Upper lobe of left lung (tissue), 6 donors: ENCODE results near the gene NFIL3. TPM values are rescaled to one million over a fixed set of nuclear protein-coding genes. Genes with fewer than 3 reads are reported as not detected.

Experiments used
- ATAC-seq, 2 donors: fragments of 200-7000 bp; cut with Tn5 transposase; one replicate each; pipeline ENCODE4 v1.9.1; 2022; ENCODE audit warnings: mild to moderate bottlenecking in 2 of 2, moderate library complexity in 2 of 2; ENCODE audit not compliant: low FRiP score in 2 of 2
- DNase-seq, 2 donors: peaks; one replicate each; pipeline ENCODE4 v3.0.0-alpha.2; 2019 to 2020
- H3K27ac ChIP-seq, 4 donors: fragments of 200-600 bp; sonication (generic); one replicate each; pipeline ENCODE4 v1.5.1; 2016 to 2019
- H3K27me3 ChIP-seq, 4 donors: fragments of 200-600 bp; sonication (generic); one replicate each; pipeline ENCODE4 v1.5.1; 2017 to 2019
- H3K36me3 ChIP-seq, 4 donors: fragments of 200-600 bp; sonication (generic); one replicate each; pipeline ENCODE4 v1.5.1; 2016 to 2019
- H3K4me1 ChIP-seq, 4 donors: fragments of 200-600 bp; sonication (generic); one replicate each; pipeline ENCODE4 v1.5.1; 2018 to 2019
- H3K4me3 ChIP-seq, 4 donors: fragments of 200-600 bp; sonication (generic); one replicate each; pipeline ENCODE4 v1.5.1; 2017 to 2019; ENCODE audit warnings: mild to moderate bottlenecking in 2 of 4, moderate library complexity in 1 of 4
- H3K9me3 ChIP-seq, 4 donors: fragments of 200-600 bp; sonication (generic); one replicate each; pipeline ENCODE4 v1.5.1; 2018 to 2019
- EP300 ChIP-seq, 4 donors: sonication (generic); formaldehyde crosslinking; IDR thresholded peaks; one replicate each; pipeline ENCODE4 v1.5.1; 2017; ENCODE audit warnings: antibody characterized with exemption in 4 of 4, control low read depth in 2 of 4
- POLR2A ChIP-seq, 4 donors: fragments of 450-650 bp; IDR thresholded peaks; one replicate each; pipeline ENCODE4 v1.5.1; 2016 to 2017; ENCODE audit warnings: antibody characterized with exemption in 4 of 4, mild to moderate bottlenecking in 2 of 4
- POLR2AphosphoS5 ChIP-seq, 2 donors: sonication (generic); formaldehyde crosslinking; IDR thresholded peaks; one replicate each; pipeline ENCODE4 v1.5.1; 2017; ENCODE audit warnings: antibody characterized with exemption in 2 of 2
- WGBS, 2 donors: methylation state at CpG; one replicate each; pipeline ENCODE4 v1.1.5; 2017 to 2018; 5-methylcytosine and 5-hydroxymethylcytosine counted together
- total RNA-seq, 6 donors: library from RNA; depleted of rRNA in 4 of 6; stranded (reverse); fragments of >200 nt in 4 of 6; gene quantifications; one replicate each; pipeline versions ENCODE4 v1.1.0 to v1.2.1, GENCODE V29; 2016 to 2021
- TF ChIP-seq, protein P1 (sequence below), 6 experiments: fragments of 450-650 bp in 4 of 6; fragments of 200-600 bp in 2 of 6; sonication (generic) in 2 of 6; IDR thresholded peaks; one replicate each; pipeline ENCODE4 v1.5.1; 2016 to 2019; ENCODE audit warnings: antibody characterized with exemption in 6 of 6
- donor health status: DM: no; HTN: no; CAD: no; lungs with moderate emphysema.
- donor health status: DM: no; HTN: yes; CAD: no; lungs with severe emphysema.

NFIL3 gene
- total RNA-seq, 6 donors from 2014 or later, result 14.7 to 41.3 (median 24.4) TPM

DNA sequence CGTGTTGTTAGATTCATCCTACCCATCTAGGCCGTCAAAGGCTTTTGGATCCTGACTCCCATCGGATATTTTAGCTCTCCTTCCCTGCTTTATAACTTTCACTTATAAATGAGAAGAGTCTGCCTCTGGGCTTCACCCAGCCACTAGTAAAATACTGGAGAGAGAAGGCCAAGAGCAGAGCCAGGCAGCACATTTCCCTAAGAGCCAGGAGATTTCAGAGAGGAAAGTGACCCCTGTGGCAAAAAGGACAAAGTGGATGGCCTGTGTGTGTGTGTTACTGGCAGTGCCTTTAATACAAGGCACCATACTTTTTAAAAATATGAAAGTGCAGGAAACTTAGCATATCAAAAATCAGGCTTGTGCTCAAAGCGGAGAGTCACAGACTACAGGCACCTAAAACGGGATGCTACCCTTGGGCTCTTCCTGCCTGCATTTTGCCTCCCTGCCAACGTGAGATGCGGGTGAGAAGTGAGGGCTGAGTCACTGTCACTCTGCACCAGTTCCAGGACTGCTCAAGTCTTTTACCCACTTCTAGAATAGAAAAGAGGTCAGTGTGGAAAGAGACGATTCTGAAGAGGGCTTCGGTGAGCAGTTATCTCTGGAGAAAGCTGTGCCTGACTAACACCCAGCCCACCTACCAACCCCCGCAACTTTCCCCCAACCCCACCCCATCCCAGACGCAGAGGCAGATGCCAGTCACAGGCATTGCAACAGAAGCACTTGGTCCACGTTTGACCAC, 15.9 kb downstream of the NFIL3 start:
- WGBS, 2 donors, result 79 to 83% methylated on average over 12 of the region's 12 CpGs
- Histone ChIP-seq H3K27me3 (no peaks in the 10 kb centered on the region), H3K4me3 (no peak overlapping the region), H3K9me3 (no peaks in the 10 kb centered on the region), H3K36me3 (peaks cover 7 to 36% (median 21%) of the 10 kb centered on the region in 4 donors), H3K4me1 (peaks cover 14 to 31% (median 21%) of the 10 kb centered on the region in 4 donors), H3K27ac (peak overlapping the region in 1 of 4 donors; percentile 49)
- no peak for ATAC-seq
- TF ChIP-seq POLR2A (IDR thresholded peaks at IDR 0.05) (no peak), POLR2AphosphoS5 (IDR thresholded peaks at IDR 0.05) (no peak), EP300 (IDR thresholded peaks at IDR 0.05) (no peak)
- TF ChIP-seq, protein P1, sequence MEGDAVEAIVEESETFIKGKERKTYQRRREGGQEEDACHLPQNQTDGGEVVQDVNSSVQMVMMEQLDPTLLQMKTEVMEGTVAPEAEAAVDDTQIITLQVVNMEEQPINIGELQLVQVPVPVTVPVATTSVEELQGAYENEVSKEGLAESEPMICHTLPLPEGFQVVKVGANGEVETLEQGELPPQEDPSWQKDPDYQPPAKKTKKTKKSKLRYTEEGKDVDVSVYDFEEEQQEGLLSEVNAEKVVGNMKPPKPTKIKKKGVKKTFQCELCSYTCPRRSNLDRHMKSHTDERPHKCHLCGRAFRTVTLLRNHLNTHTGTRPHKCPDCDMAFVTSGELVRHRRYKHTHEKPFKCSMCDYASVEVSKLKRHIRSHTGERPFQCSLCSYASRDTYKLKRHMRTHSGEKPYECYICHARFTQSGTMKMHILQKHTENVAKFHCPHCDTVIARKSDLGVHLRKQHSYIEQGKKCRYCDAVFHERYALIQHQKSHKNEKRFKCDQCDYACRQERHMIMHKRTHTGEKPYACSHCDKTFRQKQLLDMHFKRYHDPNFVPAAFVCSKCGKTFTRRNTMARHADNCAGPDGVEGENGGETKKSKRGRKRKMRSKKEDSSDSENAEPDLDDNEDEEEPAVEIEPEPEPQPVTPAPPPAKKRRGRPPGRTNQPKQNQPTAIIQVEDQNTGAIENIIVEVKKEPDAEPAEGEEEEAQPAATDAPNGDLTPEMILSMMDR (IDR thresholded peaks at IDR 0.05), result no peak
- DNase-seq, result no peak

DNA sequence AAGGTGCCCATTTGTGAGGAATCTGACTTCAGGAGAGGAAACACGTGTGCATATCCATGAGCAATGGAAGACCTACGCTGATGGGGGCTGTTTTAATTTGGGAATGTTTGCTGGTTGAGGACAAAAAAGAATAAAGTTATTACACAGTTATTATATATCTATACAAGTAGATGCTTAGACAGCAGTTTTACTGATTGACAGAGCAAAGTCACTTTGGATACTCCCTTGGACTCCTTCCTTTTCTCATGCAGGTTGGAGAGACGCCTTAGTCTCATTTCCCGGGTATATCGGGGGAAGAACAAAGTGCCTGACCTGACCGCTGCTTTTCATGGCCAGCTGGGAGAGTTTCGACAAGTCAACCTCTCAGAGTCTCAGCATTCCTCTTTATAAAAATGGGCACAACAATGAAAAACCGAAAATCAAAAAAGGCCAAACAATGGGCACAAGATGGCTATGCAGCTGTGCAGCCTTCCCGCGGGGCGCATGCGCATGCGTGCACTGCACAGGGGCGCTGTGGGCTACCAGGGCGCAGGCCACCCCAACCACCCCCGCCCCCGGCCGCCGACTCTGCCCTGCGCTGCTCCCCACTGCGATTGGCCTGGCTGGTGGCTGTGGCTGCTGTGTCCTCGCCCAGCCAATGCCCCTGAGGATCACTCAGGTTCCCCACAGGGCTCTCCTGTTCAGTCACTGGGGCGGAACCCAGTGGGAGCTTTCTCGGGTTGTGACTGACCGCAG, 18.1 kb downstream of the NFIL3 start:
- Histone ChIP-seq H3K36me3 (peaks cover 7 to 34% (median 20%) of the 10 kb centered on the region in 4 donors), H3K4me3 (no peak overlapping the region), H3K27me3 (no peaks in the 10 kb centered on the region), H3K9me3 (no peaks in the 10 kb centered on the region), H3K27ac (no peak overlapping the region), H3K4me1 (peaks cover under 1 to 22% (median 8%) of the 10 kb centered on the region in 4 donors)
- 95 to 98% methylated on average over 15 to 25 of the region's 25 CpGs for WGBS, 2 donors
- ATAC-seq, result no peak
- TF ChIP-seq POLR2AphosphoS5 (IDR thresholded peaks at IDR 0.05) (no peak), EP300 (IDR thresholded peaks at IDR 0.05) (no peak), POLR2A (IDR thresholded peaks at IDR 0.05) (no peak)
- TF ChIP-seq, protein P1 (IDR thresholded peaks at IDR 0.05), result no peak
- DNase-seq, result peak in 1 of 2 donors; percentile 80

DNA sequence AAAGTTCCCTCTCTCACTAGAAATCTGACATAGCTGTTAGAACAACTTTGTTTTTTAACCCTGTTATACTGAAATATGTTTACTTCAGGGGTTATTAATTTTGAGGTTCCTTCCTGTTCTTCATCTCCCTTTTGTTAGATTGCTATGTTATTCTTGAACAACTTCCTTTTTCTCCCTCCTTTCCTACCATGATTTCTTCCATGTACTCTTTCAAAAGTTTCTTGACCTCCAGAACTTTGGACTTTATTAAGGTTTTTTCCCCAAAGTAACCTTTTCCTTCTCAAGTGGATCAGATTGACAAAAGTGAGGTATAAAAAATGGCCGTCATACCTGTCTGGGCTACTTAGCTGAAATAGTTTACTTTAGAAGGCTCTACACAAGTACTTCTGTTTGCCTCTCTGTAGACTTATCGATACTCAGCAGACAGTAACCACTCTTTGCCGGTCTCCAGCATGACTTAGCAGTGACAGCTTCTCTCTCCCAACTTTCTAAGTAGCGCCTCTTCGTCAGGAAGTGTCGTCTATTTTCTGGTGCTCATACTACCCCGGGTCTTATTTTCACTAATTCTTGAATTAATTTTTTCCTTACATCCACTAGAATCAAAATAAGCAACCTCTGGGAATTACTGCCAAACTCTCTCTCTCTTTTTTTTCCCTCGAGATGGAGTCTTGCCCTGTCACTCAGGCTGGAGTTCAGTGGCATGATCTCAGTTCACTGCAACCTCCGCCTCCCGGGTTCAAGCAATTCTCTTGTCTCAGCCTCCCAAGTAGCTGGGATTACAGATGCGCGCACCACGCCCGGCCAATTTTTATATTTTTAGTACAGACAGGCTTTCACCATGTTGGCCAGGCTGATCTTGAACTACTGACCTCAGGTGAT, 19.7 kb downstream of the NFIL3 start:
- Histone ChIP-seq H3K4me1 (peaks cover 0 to 14% (median 7%) of the 10 kb centered on the region in 4 donors), H3K4me3 (no peak overlapping the region), H3K27me3 (no peaks in the 10 kb centered on the region), H3K9me3 (no peaks in the 10 kb centered on the region), H3K36me3 (peaks cover 0 to 18% (median 5%) of the 10 kb centered on the region in 4 donors), H3K27ac (no peak overlapping the region)
- TF ChIP-seq POLR2A (IDR thresholded peaks at IDR 0.05), result no peak
- TF ChIP-seq EP300 (IDR thresholded peaks at IDR 0.05), result no peak
- TF ChIP-seq, protein P1 (IDR thresholded peaks at IDR 0.05), result no peak
- TF ChIP-seq POLR2AphosphoS5 (IDR thresholded peaks at IDR 0.05), result no peak
- ATAC-seq, result no peak
- DNase-seq, result no peak
- 66 to 70% methylated on average over 14 of the region's 14 CpGs for WGBS, 2 donors

DNA sequence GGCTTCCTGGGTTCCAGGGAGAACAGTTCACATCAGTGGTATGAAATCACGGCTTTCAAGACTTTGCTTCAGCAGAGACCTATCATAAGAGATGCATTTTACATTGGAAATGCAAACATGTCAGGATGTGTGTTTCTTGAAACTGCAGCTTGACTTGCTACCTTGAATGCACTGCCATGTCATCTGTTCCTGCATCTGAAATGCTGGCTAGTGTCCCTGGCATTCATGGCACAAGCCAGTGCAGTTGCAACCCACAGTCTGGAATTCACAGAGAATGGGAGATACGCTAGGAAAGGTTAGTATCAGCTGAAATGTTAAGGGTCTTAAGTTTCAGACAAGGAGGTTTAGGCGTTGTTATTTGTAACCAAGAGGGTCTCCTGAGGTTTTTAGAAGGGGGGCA, 24.7 kb downstream of the NFIL3 start:
- WGBS, 2 donors, result 90 to 91% methylated on average over 3 of the region's 3 CpGs
- H3K27me3 ChIP-seq, result no peaks in the 10 kb centered on the region
- H3K9me3 ChIP-seq, result no peaks in the 10 kb centered on the region
- H3K27ac ChIP-seq, result no peak overlapping the region
- DNase-seq, result no peak
- no peak for ATAC-seq
- TF ChIP-seq, protein P1 (IDR thresholded peaks at IDR 0.05), result no peak
- TF ChIP-seq POLR2A (IDR thresholded peaks at IDR 0.05), result no peak
- no peak for TF ChIP-seq POLR2AphosphoS5 (IDR thresholded peaks at IDR 0.05)
- TF ChIP-seq EP300 (IDR thresholded peaks at IDR 0.05), result no peak
- no peaks in the 10 kb centered on the region for H3K36me3 ChIP-seq
- H3K4me1 ChIP-seq, result peaks cover 0 to 10% (median 4%) of the 10 kb centered on the region in 4 donors
- no peak overlapping the region for H3K4me3 ChIP-seq
